SK-N-SH treated with all-trans-retinoic acid at 6 μM for 48 hours (cell line): Measurements from ENCODE around the gene CNTN2.

ENCODE experiments used
- ARNTL ChIP-seq: fragments of 450-650 bp; formaldehyde crosslinking; IDR thresholded peaks from 2 replicates; pipeline ENCODE4 v1.5.0; 2020; ENCODE audit warnings: low read depth, mild to moderate bottlenecking, moderate library complexity, borderline replicate concordance
- CSDC2 ChIP-seq: fragments of 250-450 bp; sonication (Bioruptor Pico); IDR thresholded peaks from 2 replicates; pipeline ENCODE4 v1.5.0; 2020; ENCODE audit warnings: mild to moderate bottlenecking, moderate library complexity
- OSR1 ChIP-seq: fragments of 250-450 bp; sonication (Bioruptor Pico); IDR thresholded peaks from 2 replicates; pipeline ENCODE4 v1.8.0; 2022; ENCODE audit warnings: moderate library complexity, mild to moderate bottlenecking, inconsistent platforms
- POU6F1 ChIP-seq: fragments of 250-450 bp; sonication (Bioruptor Pico); IDR thresholded peaks from 2 replicates; pipeline ENCODE4 v1.8.0; 2021; ENCODE audit warnings: low read depth, mild to moderate bottlenecking, moderate library complexity, borderline replicate concordance
- PPARA ChIP-seq: fragments of 250-450 bp; sonication (Bioruptor Pico); IDR thresholded peaks from 2 replicates; pipeline ENCODE4 v1.5.0; 2020; ENCODE audit warnings: mild to moderate bottlenecking, borderline replicate concordance
- RARB ChIP-seq: fragments of 250-450 bp; sonication (Bioruptor Pico); IDR thresholded peaks from 2 replicates; pipeline ENCODE4 v1.8.0; 2021; ENCODE audit warnings: mild to moderate bottlenecking, moderate library complexity
- ZFP3 ChIP-seq: fragments of 250-450 bp; sonication (Bioruptor Pico); IDR thresholded peaks from 2 replicates; pipeline ENCODE4 v1.5.0; 2020; ENCODE audit warnings: mild to moderate bottlenecking, moderate library complexity
- ZFP30 ChIP-seq: fragments of 450-650 bp; formaldehyde crosslinking; IDR thresholded peaks from 2 replicates; pipeline ENCODE4 v1.5.0; 2022; ENCODE audit warnings: mild to moderate bottlenecking, moderate library complexity
- TF ChIP-seq, protein P1 (sequence below): fragments of 250-450 bp; sonication (Bioruptor Pico); IDR thresholded peaks from 2 replicates; pipeline ENCODE4 v1.8.0; 2020; ENCODE audit warnings: mild to moderate bottlenecking, moderate library complexity, borderline replicate concordance
- TF ChIP-seq, protein P2 (sequence below): fragments of 250-450 bp; sonication (Bioruptor Pico); IDR thresholded peaks from 2 replicates; pipeline ENCODE4 v1.5.1; 2020; ENCODE audit warnings: low read depth, mild to moderate bottlenecking, moderate library complexity

DNA sequence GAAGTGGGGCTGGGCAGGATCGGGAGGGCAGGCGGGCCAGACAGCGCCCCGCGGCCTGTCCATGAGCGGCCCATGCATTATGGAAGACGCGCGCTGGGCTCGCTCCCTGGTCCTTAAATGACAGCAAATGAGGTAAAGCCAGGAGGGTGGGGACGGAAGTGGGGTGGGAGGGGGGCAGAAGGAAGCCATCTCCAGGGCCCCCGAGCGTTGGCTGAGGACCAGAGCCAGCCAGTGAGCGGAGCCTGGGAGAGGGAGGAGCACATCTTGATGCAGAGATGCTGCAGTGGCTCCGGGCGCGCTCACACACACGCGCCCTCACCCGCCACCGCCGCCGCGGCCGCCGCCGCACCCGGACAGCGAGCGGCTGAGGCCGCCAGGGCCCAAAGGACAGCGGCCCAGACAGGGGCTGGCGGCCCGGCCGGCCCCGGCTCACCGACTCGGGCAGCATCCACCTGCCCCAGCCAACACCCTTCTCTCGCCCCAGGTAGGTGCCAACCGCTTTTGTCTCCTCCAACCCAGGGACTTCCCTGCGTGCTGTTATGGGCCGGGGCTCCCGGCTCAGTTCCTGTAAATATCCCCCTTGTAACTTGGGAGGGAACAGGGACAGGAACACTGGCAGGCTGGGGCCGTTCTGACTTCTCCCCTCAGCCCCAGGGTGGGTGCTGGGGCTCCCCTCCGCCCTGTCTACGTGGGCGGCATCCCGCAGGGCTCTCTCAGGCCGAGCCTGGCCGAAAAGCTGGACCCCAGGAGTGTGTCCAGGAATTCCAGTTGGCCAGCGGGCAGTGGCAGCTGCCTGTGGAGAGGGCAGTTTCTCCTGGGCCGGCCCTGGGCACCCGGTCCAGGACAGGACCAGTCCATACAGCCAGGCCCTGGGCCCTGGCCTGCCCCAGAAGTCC, at the start of gene CNTN2:
- TF ChIP-seq CSDC2, result no peak
- no peak for TF ChIP-seq ARNTL
- TF ChIP-seq, protein P1, sequence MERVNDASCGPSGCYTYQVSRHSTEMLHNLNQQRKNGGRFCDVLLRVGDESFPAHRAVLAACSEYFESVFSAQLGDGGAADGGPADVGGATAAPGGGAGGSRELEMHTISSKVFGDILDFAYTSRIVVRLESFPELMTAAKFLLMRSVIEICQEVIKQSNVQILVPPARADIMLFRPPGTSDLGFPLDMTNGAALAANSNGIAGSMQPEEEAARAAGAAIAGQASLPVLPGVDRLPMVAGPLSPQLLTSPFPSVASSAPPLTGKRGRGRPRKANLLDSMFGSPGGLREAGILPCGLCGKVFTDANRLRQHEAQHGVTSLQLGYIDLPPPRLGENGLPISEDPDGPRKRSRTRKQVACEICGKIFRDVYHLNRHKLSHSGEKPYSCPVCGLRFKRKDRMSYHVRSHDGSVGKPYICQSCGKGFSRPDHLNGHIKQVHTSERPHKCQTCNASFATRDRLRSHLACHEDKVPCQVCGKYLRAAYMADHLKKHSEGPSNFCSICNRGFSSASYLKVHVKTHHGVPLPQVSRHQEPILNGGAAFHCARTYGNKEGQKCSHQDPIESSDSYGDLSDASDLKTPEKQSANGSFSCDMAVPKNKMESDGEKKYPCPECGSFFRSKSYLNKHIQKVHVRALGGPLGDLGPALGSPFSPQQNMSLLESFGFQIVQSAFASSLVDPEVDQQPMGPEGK, result no peak
- TF ChIP-seq ZFP3 (CRISPR knock-in tag), result no peak
- no peak for TF ChIP-seq ZFP30 (CRISPR knock-in tag)
- TF ChIP-seq POU6F1 (CRISPR knock-in tag), result no peak
- no peak for TF ChIP-seq OSR1 (CRISPR knock-in tag)
- TF ChIP-seq PPARA (CRISPR knock-in tag), result no peak
- TF ChIP-seq, protein P2, sequence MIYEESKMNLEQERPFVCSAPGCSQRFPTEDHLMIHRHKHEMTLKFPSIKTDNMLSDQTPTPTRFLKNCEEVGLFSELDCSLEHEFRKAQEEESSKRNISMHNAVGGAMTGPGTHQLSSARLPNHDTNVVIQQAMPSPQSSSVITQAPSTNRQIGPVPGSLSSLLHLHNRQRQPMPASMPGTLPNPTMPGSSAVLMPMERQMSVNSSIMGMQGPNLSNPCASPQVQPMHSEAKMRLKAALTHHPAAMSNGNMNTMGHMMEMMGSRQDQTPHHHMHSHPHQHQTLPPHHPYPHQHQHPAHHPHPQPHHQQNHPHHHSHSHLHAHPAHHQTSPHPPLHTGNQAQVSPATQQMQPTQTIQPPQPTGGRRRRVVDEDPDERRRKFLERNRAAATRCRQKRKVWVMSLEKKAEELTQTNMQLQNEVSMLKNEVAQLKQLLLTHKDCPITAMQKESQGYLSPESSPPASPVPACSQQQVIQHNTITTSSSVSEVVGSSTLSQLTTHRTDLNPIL (CRISPR knock-in tag), result no peak
- TF ChIP-seq RARB, result no peak
